Measurements from ENCODE around the gene ADAM8.
"Not testable (repeated sequence)": the region's sequence is repeated elsewhere in the genome, so short reads cannot be mapped to it uniquely, and the experiment has no call there.

The ADAM8 gene

GRCh38 chr10:133268532-133268931, 8.1 kb downstream of the ADAM8 start:
- DNase-seq (ENCODE audit: low read depth), result no peak
- no peak overlapping the region for H3K4me3 ChIP-seq (ENCODE audit: low read length)
- TF ChIP-seq CTCF (conservative IDR thresholded peaks at IDR 0.05; ENCODE audit: low read depth, low read length), result no peak

- no peak for DNase-seq (ENCODE audit: low read depth)
- TF ChIP-seq CTCF (conservative IDR thresholded peaks at IDR 0.05; ENCODE audit: low read depth, low read length), result no peak
- H3K4me3 ChIP-seq (ENCODE audit: low read length), result no peak overlapping the region
Measured at GRCh38 chr10:133267829-133268228, 8.8 kb downstream of the ADAM8 start.

- no peak for DNase-seq (ENCODE audit: low read depth)
- no peak for TF ChIP-seq CTCF (conservative IDR thresholded peaks at IDR 0.05; ENCODE audit: low read depth, low read length)
- H3K4me3 ChIP-seq (ENCODE audit: low read length), result no peak overlapping the region
Measured at GRCh38 chr10:133267293-133267692, 9.4 kb downstream of the ADAM8 start.

GRCh38 chr10:133266056-133266795, 10.4 kb downstream of the ADAM8 start:
- H3K4me3 ChIP-seq (ENCODE audit: low read length), result no peak overlapping the region
- TF ChIP-seq CTCF (conservative IDR thresholded peaks at IDR 0.05; ENCODE audit: low read depth, low read length), result no peak
- DNase-seq (ENCODE audit: low read depth), result no peak

- not testable (repeated sequence) for DNase-seq (ENCODE audit: low read depth)
Measured at GRCh38 chr10:133265052-133265451, 11.6 kb downstream of the ADAM8 start.

GRCh38 chr10:133264461-133264860, 12.2 kb downstream of the ADAM8 start:
- DNase-seq (ENCODE audit: low read depth), result no peak
- TF ChIP-seq CTCF (conservative IDR thresholded peaks at IDR 0.05; ENCODE audit: low read depth, low read length), result no peak
- H3K4me3 ChIP-seq (ENCODE audit: low read length), result no peak overlapping the region

More at GRCh38 chr10:133265052-133265451, 11.6 kb downstream of the ADAM8 start:
- not testable (repeated sequence) for H3K4me3 ChIP-seq (ENCODE audit: low read length)

GRCh38 chr10:133263674-133264073, 13.0 kb downstream of the ADAM8 start:
- no peak for DNase-seq (ENCODE audit: low read depth)
- TF ChIP-seq CTCF (conservative IDR thresholded peaks at IDR 0.05; ENCODE audit: low read depth, low read length), result no peak

More at GRCh38 chr10:133263674-133264073, 13.0 kb downstream of the ADAM8 start:
- no peak overlapping the region for H3K4me3 ChIP-seq (ENCODE audit: low read length)
